Measurements from ENCODE around the gene SLC17A1. TPM values are rescaled to one million over a fixed set of nuclear protein-coding genes. Genes with fewer than 3 reads are reported as not detected.

The SLC17A1 gene
- polyA plus RNA-seq, 1 donor, result 0.09 TPM

- Histone ChIP-seq H3K4me1 (ENCODE audit: control insufficient read depth, insufficient read depth, low read length) (no peaks in the 10 kb centered on the region), H3K27me3 (ENCODE audit: control insufficient read depth, insufficient read depth, low read length) (no peaks in the 10 kb centered on the region), H3K4me3 (ENCODE audit: low read length) (no peak overlapping the region), H3K9me3 (ENCODE audit: control insufficient read depth, low read depth, low read length) (no peaks in the 10 kb centered on the region), H3K27ac (ENCODE audit: low read length) (no peak overlapping the region), H3K36me3 (ENCODE audit: control insufficient read depth, insufficient read depth, low read length) (no peaks in the 10 kb centered on the region)
- no CpG with 5 or more reads among the region's 3 CpGs for WGBS (ENCODE audit: insufficient coverage, low lambda C conversion rate)
- DNase-seq, result no peak
These were observed 36.8 kb upstream of the SLC17A1 start for GRCh38 chr6:25868436-25869183.

- Histone ChIP-seq H3K4me3 (ENCODE audit: low read length) (no peak overlapping the region), H3K27me3 (ENCODE audit: control insufficient read depth, insufficient read depth, low read length) (no peaks in the 10 kb centered on the region), H3K9me3 (ENCODE audit: control insufficient read depth, low read depth, low read length) (no peaks in the 10 kb centered on the region), H3K36me3 (ENCODE audit: control insufficient read depth, insufficient read depth, low read length) (no peaks in the 10 kb centered on the region), H3K27ac (ENCODE audit: low read length) (no peak overlapping the region), H3K4me1 (ENCODE audit: control insufficient read depth, insufficient read depth, low read length) (no peaks in the 10 kb centered on the region)
- DNase-seq, result no peak
- no CpG with 5 or more reads among the region's 3 CpGs for WGBS (ENCODE audit: insufficient coverage, low lambda C conversion rate)
These were observed 34.2 kb upstream of the SLC17A1 start for GRCh38 chr6:25866011-25866410.

DNA sequence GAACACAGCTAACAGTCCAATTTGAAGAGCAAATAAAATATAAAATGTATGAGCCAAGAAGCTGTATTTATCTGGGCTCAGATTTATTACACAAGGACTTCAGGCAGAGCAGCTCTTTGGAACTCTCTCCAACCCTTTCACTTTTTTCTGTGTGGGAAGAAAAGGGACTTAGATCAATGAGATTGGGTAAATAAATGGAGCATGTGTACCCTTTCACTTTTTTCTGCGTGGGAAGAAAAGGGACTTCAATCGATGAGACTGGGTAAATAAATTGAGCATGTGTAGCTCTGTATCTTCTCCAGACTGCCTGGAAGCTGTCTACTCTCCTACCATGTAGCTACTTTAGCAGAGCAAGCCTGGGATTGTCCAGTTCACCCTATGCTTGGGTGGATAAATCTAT is 31.5 kb upstream of the SLC17A1 start:
- H3K4me1 ChIP-seq (ENCODE audit: control insufficient read depth, insufficient read depth, low read length), result no peaks in the 10 kb centered on the region
- WGBS (ENCODE audit: insufficient coverage, low lambda C conversion rate), result no CpG with 5 or more reads among the region's 2 CpGs
- no peaks in the 10 kb centered on the region for H3K9me3 ChIP-seq (ENCODE audit: control insufficient read depth, low read depth, low read length)
- no peak for DNase-seq
- H3K27me3 ChIP-seq (ENCODE audit: control insufficient read depth, insufficient read depth, low read length), result no peaks in the 10 kb centered on the region
- H3K36me3 ChIP-seq (ENCODE audit: control insufficient read depth, insufficient read depth, low read length), result no peaks in the 10 kb centered on the region
- no peak overlapping the region for H3K4me3 ChIP-seq (ENCODE audit: low read length)
- H3K27ac ChIP-seq (ENCODE audit: low read length), result no peak overlapping the region

GRCh38 chr6:25862199-25862598 is 30.3 kb upstream of the SLC17A1 start:
- 100% methylated on average over 1 of the region's 4 CpGs for WGBS (ENCODE audit: insufficient coverage, low lambda C conversion rate)
- H3K9me3 ChIP-seq (ENCODE audit: control insufficient read depth, low read depth, low read length), result no peaks in the 10 kb centered on the region
- no peak overlapping the region for H3K4me3 ChIP-seq (ENCODE audit: low read length)
- no peaks in the 10 kb centered on the region for H3K4me1 ChIP-seq (ENCODE audit: control insufficient read depth, insufficient read depth, low read length)
- H3K27me3 ChIP-seq (ENCODE audit: control insufficient read depth, insufficient read depth, low read length), result no peaks in the 10 kb centered on the region
- no peaks in the 10 kb centered on the region for H3K36me3 ChIP-seq (ENCODE audit: control insufficient read depth, insufficient read depth, low read length)
- DNase-seq, result no peak
- no peak overlapping the region for H3K27ac ChIP-seq (ENCODE audit: low read length)

DNA sequence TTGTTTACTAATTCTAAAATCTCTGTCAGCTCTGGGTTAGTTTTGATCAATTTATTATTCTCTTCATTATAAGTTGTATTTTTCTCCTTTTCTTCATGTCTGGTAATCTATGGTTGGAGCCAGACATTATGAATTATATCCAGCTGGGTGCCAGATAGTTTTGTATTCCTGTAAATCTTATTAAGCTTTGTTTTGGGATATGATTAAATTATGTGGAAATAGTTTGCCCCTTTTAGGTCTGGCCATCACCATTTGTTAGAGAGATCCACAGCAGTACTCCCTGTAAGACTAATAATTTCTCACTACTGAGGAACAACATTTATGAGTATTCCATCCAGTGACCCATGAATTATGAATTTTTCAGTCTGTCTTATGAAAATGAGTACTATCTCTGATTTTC is 20.9 kb upstream of the SLC17A1 start:
- Histone ChIP-seq H3K4me1 (ENCODE audit: control insufficient read depth, insufficient read depth, low read length) (no peaks in the 10 kb centered on the region), H3K36me3 (ENCODE audit: control insufficient read depth, insufficient read depth, low read length) (no peaks in the 10 kb centered on the region), H3K27ac (ENCODE audit: low read length) (no peak overlapping the region), H3K27me3 (ENCODE audit: control insufficient read depth, insufficient read depth, low read length) (no peaks in the 10 kb centered on the region), H3K9me3 (ENCODE audit: control insufficient read depth, low read depth, low read length) (no peaks in the 10 kb centered on the region), H3K4me3 (ENCODE audit: low read length) (no peak overlapping the region)
- no peak for DNase-seq

DNA sequence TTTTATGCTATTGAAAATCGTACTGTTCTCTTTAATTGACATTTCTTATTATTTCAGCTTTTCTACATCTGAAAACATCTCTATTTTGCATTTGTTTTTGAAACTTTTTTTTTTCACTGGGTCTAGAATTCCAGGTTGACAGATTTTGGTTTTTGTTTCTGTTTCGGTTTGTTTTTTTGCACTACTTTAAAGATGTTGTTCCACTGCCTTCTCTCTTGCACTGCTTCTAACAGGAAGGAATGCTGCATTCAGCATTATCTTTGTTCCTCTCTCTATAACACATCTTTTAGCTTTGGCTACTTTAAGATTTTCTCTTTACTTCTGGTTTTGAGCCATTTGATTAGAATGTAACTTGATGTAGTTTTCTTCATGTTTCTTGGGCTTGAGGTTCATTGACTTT is 20.1 kb upstream of the SLC17A1 start:
- no peaks in the 10 kb centered on the region for H3K9me3 ChIP-seq (ENCODE audit: control insufficient read depth, low read depth, low read length)
- no peaks in the 10 kb centered on the region for H3K4me1 ChIP-seq (ENCODE audit: control insufficient read depth, insufficient read depth, low read length)
- H3K4me3 ChIP-seq (ENCODE audit: low read length), result no peak overlapping the region
- H3K36me3 ChIP-seq (ENCODE audit: control insufficient read depth, insufficient read depth, low read length), result no peaks in the 10 kb centered on the region
- no peaks in the 10 kb centered on the region for H3K27me3 ChIP-seq (ENCODE audit: control insufficient read depth, insufficient read depth, low read length)
- DNase-seq, result no peak
- no peak overlapping the region for H3K27ac ChIP-seq (ENCODE audit: low read length)
- WGBS (ENCODE audit: insufficient coverage, low lambda C conversion rate), result 79% methylated on average over 2 of the region's 2 CpGs

GRCh38 chr6:25844518-25844917 is 12.7 kb upstream of the SLC17A1 start:
- Histone ChIP-seq H3K27ac (ENCODE audit: low read length) (no peak overlapping the region), H3K4me3 (ENCODE audit: low read length) (no peak overlapping the region)
- WGBS (ENCODE audit: insufficient coverage, low lambda C conversion rate), result 100% methylated on average over 1 of the region's 2 CpGs

DNA sequence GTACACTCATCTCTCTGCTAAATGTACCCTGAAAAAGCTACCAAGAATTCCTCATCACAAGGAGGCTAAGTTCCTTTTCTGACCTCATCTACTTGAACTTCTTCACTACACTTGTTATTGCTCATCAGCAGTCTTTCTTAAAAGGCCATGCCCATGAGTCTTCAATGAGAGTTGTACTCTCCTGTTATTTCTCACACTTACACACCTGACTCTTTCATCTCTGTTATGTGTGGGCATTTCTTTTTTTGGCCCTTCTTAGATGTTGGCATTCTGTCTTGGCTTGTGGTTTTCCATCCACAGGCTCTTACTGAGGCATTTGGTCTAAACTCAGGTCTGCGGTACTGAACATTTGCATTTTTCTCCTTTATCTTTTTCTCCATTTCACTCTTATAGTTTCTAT is 10.7 kb upstream of the SLC17A1 start:
- 100% methylated on average over 1 of the region's 1 CpG for WGBS (ENCODE audit: insufficient coverage, low lambda C conversion rate)
- Histone ChIP-seq H3K4me1 (ENCODE audit: control insufficient read depth, insufficient read depth, low read length) (no peaks in the 10 kb centered on the region), H3K36me3 (ENCODE audit: control insufficient read depth, insufficient read depth, low read length) (no peaks in the 10 kb centered on the region), H3K27ac (ENCODE audit: low read length) (no peak overlapping the region), H3K4me3 (ENCODE audit: low read length) (no peak overlapping the region), H3K9me3 (ENCODE audit: control insufficient read depth, low read depth, low read length) (no peaks in the 10 kb centered on the region), H3K27me3 (ENCODE audit: control insufficient read depth, insufficient read depth, low read length) (no peaks in the 10 kb centered on the region)
- no peak for DNase-seq

More at GRCh38 chr6:25844518-25844917, 12.7 kb upstream of the SLC17A1 start:
- Histone ChIP-seq H3K4me1 (ENCODE audit: control insufficient read depth, insufficient read depth, low read length) (no peaks in the 10 kb centered on the region), H3K27me3 (ENCODE audit: control insufficient read depth, insufficient read depth, low read length) (no peaks in the 10 kb centered on the region), H3K36me3 (ENCODE audit: control insufficient read depth, insufficient read depth, low read length) (no peaks in the 10 kb centered on the region), H3K9me3 (ENCODE audit: control insufficient read depth, low read depth, low read length) (no peaks in the 10 kb centered on the region)
- no peak for DNase-seq

DNA sequence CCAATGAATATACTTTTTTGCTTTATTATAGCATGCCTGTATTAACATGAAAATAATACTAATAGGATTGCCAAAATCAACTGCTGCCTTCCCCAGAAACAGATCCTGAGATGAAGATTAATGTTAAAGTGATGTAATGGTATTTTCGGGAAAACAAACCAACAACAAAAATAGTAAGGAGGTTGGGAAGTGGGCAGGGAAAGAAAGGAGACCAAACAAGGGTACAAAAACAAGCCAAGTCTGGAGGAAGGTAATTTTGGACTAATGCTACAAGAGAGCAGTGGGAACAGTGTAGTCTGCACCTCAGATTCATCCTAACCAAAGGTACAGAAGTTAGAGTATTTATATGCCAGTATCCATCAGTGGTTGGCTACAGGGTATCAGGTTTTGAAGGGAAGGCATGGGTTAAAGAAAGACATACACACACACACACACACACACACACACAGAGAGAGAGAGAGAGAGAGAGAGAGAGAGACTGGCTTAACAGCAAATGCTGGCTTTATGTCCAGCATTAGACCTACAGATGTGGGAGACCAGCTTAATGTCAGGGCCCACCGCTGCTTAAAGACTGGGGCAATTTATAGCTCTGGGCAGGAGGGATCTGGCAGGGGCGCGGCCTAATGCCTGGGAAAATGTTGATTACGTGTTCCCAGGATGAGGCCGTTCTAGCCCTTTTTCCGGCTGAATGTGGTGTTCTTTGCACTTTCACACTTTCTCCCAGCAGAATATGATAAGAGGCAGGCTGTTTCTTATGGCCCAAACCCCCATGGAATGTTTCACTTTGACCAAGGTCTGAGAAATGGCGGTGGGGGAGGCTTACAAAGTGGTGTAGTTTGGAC is 3.8 kb upstream of the SLC17A1 start:
- Histone ChIP-seq H3K9me3 (ENCODE audit: control insufficient read depth, low read depth, low read length) (no peaks in the 10 kb centered on the region), H3K36me3 (ENCODE audit: control insufficient read depth, insufficient read depth, low read length) (no peaks in the 10 kb centered on the region), H3K27me3 (ENCODE audit: control insufficient read depth, insufficient read depth, low read length) (no peaks in the 10 kb centered on the region), H3K4me3 (ENCODE audit: low read length) (no peak overlapping the region), H3K27ac (ENCODE audit: low read length) (peak overlapping the region; percentile 31), H3K4me1 (ENCODE audit: control insufficient read depth, insufficient read depth, low read length) (peaks cover 29% of the 10 kb centered on the region)
- DNase-seq, result peak; percentile 84 to 89
- WGBS (ENCODE audit: insufficient coverage, low lambda C conversion rate), result 60% methylated on average over 1 of the region's 8 CpGs

DNA sequence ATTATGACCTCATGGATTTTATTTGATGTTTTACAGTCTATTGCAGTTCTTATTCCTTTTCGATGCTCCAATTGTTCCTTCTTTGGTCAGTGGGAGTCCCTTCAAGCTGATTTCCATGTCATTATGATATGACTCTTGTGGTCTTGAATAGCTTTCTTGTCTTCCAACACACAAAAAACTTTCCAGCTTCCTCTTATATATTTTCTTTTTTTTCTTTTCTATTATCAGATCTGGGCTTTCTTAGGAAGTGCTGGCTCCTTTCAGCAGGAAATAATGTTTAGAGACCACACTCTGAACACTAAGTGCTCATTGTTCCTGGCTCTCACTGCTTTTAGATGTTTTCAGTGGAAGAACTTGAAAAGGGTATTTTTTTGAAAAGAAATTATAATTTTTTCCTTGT is 3.1 kb upstream of the SLC17A1 start:
- peaks cover 29% of the 10 kb centered on the region for H3K4me1 ChIP-seq (ENCODE audit: control insufficient read depth, insufficient read depth, low read length)
- WGBS (ENCODE audit: insufficient coverage, low lambda C conversion rate), result 100% methylated on average over 1 of the region's 1 CpG
- DNase-seq, result no peak
- no peaks in the 10 kb centered on the region for H3K9me3 ChIP-seq (ENCODE audit: control insufficient read depth, low read depth, low read length)
- no peaks in the 10 kb centered on the region for H3K27me3 ChIP-seq (ENCODE audit: control insufficient read depth, insufficient read depth, low read length)
- H3K36me3 ChIP-seq (ENCODE audit: control insufficient read depth, insufficient read depth, low read length), result no peaks in the 10 kb centered on the region
- H3K4me3 ChIP-seq (ENCODE audit: low read length), result no peak overlapping the region
- H3K27ac ChIP-seq (ENCODE audit: low read length), result no peak overlapping the region
